GM18517 (cell line): Measurements from ENCODE around the gene HCST.

Source experiments
- ATAC-seq: cut with Tn5 transposase; IDR thresholded peaks from one replicate; pipeline ENCODE4 v1.9.1; 2021; ENCODE audit warnings: mild to moderate bottlenecking, moderate library complexity; ENCODE audit not compliant: unreplicated experiment

Gene HCST

GRCh38 chr19:35935911-35936737, 33.8 kb downstream of the HCST start, which contains the start of gene LRFN3:
Gene LRFN3, plus strand, starts transcription at chr19:35936374. Its CDS starts 3,052 bp downstream, at chr19:35939426.
- no peak for ATAC-seq

GRCh38 chr19:35936738-35937268, 34.5 kb downstream of the HCST start:
- no peak for ATAC-seq

- ATAC-seq, result no peak
Measured at GRCh38 chr19:35937345-35938281, 35.3 kb downstream of the HCST start.

- ATAC-seq, result no peak
Measured at GRCh38 chr19:35938282-35939224, 36.2 kb downstream of the HCST start.

- no peak for ATAC-seq
Measured at GRCh38 chr19:35939307-35940077, 37.2 kb downstream of the HCST start.

- ATAC-seq, result no peak
Measured at GRCh38 chr19:35940078-35940775, 37.9 kb downstream of the HCST start.

- no peak for ATAC-seq
Measured at GRCh38 chr19:35940839-35941238, 38.5 kb downstream of the HCST start.

- no peak for ATAC-seq
Measured at GRCh38 chr19:35942235-35942634, 39.9 kb downstream of the HCST start.

GRCh38 chr19:35943321-35944301, 41.3 kb downstream of the HCST start:
- no peak for ATAC-seq

GRCh38 chr19:35944556-35944955, 42.2 kb downstream of the HCST start:
- no peak for ATAC-seq

- ATAC-seq, result no peak
Measured at GRCh38 chr19:35945121-35945790, 42.9 kb downstream of the HCST start.

GRCh38 chr19:35946203-35946602, 43.9 kb downstream of the HCST start:
- ATAC-seq, result no peak

- ATAC-seq, result no peak
Measured at GRCh38 chr19:35949131-35949530, 46.8 kb downstream of the HCST start.
